Forelimb muscle (tissue), 1 donor: ENCODE measurements around the gene CPTP. TPM values are rescaled to one million over a fixed set of nuclear protein-coding genes. Genes with fewer than 3 reads are reported as not detected.

Experiments used
- DNase-seq: peaks from one replicate; pipeline ENCODE4 v3.0.0-alpha.2; 2013; ENCODE audit warnings: low read depth
- polyA plus RNA-seq: library from polyadenylated mRNA; unstranded; fragments of 120-200 nt; gene quantifications from one replicate; pipeline ENCODE4 v1.2.1, GENCODE V29; 2013; ENCODE audit not compliant: insufficient read length

The CPTP gene
- polyA plus RNA-seq, 1 donor: 16.5 TPM

DNA sequence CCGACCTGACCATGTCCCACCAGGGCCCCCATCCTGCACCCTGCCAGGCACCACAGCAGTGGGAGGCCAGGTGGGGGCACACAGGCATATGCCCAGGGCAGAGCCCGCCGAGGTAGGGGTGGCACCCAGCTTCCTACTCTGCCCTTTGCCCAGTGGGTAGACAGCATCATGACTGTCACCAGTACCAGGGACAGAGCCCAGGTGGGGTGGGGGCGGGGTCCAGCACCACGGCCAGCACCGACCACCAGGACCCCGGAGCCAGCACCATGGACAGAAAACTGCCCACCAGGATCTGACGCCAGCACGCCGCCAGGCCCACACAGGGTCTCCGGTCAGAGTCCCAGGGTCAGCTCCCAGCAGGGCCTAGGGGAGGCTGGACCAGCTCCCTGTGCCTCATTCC is 10.2 kb downstream of the CPTP start:
- DNase-seq: no peak

- DNase-seq: no peak
These were observed 10.7 kb downstream of the CPTP start for GRCh38 chr1:1335283-1335682.

- no peak for DNase-seq
These were observed 11.2 kb downstream of the CPTP start for GRCh38 chr1:1335792-1336248.

DNA sequence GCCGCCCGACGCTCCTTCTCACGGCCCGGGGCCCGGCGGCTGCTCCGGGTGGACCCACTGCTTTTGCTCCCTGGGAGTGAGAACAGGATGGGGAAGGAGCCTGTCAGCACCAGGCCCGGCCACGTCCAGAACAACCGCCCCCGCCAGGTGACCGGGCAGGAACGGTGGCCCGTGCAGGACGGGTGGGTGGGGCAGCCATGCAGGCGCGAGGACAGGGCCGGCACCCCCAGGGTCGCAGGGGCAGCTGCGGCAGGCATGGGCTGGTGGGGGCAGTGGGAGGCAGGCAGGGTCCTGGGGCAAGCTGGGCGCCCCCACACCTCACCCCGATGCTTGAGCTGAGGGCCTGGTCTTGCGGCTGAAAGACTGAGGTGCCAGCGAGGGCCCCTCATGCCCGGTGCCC is 11.8 kb downstream of the CPTP start:
- no peak for DNase-seq

GRCh38 chr1:1336931-1337792 is 12.6 kb downstream of the CPTP start:
- no peak for DNase-seq

DNA sequence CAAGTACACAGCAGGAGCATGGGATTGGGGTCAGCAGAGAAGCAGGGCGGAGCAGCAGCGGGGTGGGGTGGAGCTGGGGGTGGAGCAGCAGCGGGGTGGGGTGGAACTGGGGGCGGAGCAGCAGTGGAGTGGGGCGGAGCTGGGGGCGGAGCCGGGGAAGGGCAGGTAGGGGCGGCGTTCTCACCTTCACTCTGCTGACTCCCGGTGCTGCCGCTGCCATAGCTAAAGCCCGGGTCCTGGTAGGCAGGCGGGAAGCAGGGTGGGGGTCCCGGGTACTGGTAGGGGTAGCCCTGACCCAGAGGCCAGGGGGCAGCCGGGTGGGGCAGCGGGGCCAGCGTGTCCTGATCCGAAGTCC is 13.2 kb downstream of the CPTP start:
- no peak for DNase-seq

GRCh38 chr1:1338278-1338677 is 13.7 kb downstream of the CPTP start:
- no peak for DNase-seq

- DNase-seq: no peak
These were observed 15.6 kb downstream of the CPTP start for GRCh38 chr1:1340185-1340584.

- DNase-seq: no peak
These were observed 16.4 kb downstream of the CPTP start for GRCh38 chr1:1340791-1341548.

DNA sequence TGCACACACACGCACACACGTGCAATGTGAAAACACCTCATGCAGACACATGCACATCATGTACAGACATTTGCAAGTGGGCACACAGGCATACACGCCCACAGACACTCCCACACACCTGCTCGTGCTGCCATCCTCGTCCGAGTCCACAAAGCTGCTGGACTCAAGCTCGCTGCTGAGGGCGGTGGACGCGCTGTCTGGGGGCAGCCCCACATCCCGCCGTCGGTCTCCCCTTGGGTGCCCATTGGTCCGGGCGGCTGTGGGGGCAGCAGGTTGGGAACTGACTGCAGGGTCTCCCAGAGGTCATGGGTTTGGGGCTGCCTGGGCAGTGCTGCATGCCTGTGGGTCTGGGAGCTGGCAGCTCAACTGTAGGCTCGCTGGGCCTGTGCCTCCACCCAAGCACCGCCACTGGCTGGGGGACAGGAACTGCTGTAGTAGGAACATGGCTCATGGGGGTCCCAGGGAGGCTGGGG is 17.0 kb downstream of the CPTP start:
- no peak for DNase-seq

- DNase-seq: no peak
These were observed 17.5 kb downstream of the CPTP start for GRCh38 chr1:1342061-1342562.

- DNase-seq: no peak
These were observed 18.0 kb downstream of the CPTP start for GRCh38 chr1:1342584-1343115.

DNA sequence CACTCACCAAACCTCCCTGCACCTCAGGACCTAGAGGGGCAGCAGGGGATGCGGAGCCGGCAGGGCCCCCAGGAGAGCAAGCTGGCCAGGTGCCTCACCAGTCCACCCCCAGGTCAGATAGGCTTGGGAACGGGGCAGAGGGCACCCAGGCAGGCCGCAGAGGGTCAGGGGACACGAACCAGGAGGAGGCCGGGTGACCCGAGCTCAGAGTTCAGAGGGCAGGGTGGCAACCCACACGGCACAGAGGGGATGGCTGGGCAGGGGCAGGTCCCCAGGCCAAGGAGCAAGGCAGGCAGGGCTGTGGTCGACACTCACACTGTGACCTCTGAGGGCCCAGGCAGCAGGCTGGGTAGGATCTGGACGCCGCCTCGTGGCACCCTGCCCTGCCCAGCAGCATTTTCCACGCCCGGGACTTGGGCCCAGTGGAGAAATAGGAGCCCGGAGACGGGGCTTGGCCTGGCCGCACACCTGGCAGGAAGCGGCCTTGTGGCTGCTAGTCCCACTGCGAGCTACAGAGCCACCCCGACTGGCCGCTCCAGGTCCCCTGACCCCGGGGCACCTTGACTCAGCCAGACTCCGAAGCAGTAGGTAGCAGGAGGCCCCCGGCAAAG is 19.3 kb downstream of the CPTP start:
- no peak for DNase-seq

DNA sequence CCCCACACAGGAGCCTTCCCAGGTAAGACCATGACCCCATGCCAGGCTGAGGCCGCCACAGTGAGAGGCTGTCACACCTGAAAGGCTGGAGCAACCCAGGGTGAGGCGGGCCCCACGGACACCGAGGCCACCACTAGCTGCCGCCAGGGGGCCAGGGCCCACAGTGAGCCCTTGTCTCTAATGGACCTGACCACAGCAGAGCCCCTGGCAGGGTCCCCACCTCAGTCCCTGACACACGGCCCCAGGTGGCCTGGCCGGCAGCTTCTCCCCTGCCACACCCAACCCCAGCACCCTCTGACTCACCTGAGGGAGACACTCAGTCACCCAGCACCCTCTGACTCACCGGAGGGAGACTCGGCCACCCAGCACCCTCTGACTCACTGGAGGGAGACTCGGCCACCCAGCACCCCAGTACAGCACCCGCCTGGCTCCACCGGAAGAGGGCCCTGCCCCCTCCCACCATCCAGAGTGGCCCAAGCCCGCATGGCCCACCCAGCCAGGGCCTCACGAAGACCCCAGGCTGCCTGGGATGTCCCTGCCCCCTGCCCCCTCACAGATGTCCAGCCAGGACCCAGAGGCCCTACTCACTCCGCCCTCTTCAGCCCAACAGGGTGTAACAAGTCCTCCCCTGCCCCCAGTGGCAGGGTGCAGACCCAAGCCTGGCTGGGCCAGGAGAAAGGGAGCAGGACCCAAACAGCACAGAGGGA is 20.2 kb downstream of the CPTP start:
- no peak for DNase-seq

- DNase-seq: no peak
These were observed 20.8 kb downstream of the CPTP start for GRCh38 chr1:1345384-1345783.

- DNase-seq: no peak
These were observed 21.4 kb downstream of the CPTP start for GRCh38 chr1:1345860-1346500.

DNA sequence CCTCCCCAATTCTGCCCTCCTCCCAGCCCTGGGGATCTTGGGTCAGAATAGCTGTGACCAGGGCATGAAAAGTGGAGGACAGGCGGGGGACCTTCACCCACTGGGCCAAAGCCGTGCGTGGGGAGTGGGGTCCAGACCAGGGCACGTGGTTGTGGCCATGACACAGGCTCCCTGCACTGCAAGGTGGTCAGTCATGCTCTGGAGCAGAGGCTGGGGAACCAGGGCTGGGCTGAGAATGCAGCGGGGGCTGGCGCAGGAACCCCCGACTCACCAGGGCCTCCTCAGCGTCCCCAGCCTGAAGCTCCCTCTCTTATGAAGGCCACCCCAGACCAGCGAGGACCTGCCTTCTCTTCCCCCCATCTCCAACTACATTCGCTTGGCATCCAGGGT is 21.9 kb downstream of the CPTP start:
- no peak for DNase-seq

- no peak for DNase-seq
These were observed 22.5 kb downstream of the CPTP start for GRCh38 chr1:1347026-1347595.

- DNase-seq: no peak
These were observed 23.2 kb downstream of the CPTP start for GRCh38 chr1:1347663-1348419.
